ENCODE measurements around the gene ZC3H7A.

- no peak for TF ChIP-seq EGR1 (IDR thresholded peaks at IDR 0.05; ENCODE audit: low read depth in 2 of 2)
- no peak for TF ChIP-seq FOXA1 (IDR thresholded peaks at IDR 0.05)
- TF ChIP-seq CTCF (IDR thresholded peaks at IDR 0.05; ENCODE audit: low read depth, low read length, missing input control), result no peak
- TF ChIP-seq TAF1 (conservative IDR thresholded peaks at IDR 0.05), result no peak
- TF ChIP-seq RXRA (IDR thresholded peaks at IDR 0.05), result no peak
These were observed 13.1 kb downstream of the ZC3H7A start for GRCh38 chr16:11784038-11784369.
